ENCODE results near the gene SPATA3. TPM values are rescaled to one million over a fixed set of nuclear protein-coding genes. Genes with fewer than 3 reads are reported as not detected.
"Not testable (repeated sequence)": the region's sequence is repeated elsewhere in the genome, so short reads cannot be mapped to it uniquely, and the experiment has no call there.

The SPATA3 gene
- total RNA-seq, 1 donor from 2014 or later: not detected

DNA sequence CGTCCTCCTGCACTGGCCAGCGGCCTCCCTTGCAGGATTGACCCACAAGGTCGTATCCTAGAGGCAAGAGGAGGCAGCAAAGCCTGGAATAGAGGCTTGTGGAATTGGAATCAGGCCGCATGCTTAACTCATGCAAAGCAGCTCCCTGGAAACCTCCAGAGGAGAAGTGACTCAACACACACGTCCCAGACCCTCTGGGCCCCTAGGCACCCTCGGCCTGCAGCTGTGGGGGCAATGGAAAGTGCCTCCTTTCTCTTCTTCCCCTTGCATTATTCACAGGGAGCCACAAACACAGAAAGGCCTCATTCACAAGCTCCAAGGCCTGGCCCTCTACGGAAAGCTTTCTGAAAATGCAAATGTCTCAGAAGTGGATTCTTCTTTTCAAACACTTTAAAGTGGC, 19.6 kb downstream of the SPATA3 start:
- Mint-ChIP-seq H3K4me1 (ENCODE audit: low read depth) (no peaks in the 10 kb centered on the region), H3K36me3 (ENCODE audit: low read depth) (no peaks in the 10 kb centered on the region), H3K27ac (ENCODE audit: unreplicated experiment) (no peak overlapping the region), H3K4me3 (ENCODE audit: unreplicated experiment) (no peak overlapping the region), H3K27me3 (ENCODE audit: low read depth) (peaks cover 18% of the 10 kb centered on the region), H3K9me3 (ENCODE audit: low read depth) (no peaks in the 10 kb centered on the region)
- no peak for DNase-seq (ENCODE audit: low spot score)
- TF ChIP-seq, protein P1, sequence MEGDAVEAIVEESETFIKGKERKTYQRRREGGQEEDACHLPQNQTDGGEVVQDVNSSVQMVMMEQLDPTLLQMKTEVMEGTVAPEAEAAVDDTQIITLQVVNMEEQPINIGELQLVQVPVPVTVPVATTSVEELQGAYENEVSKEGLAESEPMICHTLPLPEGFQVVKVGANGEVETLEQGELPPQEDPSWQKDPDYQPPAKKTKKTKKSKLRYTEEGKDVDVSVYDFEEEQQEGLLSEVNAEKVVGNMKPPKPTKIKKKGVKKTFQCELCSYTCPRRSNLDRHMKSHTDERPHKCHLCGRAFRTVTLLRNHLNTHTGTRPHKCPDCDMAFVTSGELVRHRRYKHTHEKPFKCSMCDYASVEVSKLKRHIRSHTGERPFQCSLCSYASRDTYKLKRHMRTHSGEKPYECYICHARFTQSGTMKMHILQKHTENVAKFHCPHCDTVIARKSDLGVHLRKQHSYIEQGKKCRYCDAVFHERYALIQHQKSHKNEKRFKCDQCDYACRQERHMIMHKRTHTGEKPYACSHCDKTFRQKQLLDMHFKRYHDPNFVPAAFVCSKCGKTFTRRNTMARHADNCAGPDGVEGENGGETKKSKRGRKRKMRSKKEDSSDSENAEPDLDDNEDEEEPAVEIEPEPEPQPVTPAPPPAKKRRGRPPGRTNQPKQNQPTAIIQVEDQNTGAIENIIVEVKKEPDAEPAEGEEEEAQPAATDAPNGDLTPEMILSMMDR (IDR thresholded peaks at IDR 0.05): no peak

DNA sequence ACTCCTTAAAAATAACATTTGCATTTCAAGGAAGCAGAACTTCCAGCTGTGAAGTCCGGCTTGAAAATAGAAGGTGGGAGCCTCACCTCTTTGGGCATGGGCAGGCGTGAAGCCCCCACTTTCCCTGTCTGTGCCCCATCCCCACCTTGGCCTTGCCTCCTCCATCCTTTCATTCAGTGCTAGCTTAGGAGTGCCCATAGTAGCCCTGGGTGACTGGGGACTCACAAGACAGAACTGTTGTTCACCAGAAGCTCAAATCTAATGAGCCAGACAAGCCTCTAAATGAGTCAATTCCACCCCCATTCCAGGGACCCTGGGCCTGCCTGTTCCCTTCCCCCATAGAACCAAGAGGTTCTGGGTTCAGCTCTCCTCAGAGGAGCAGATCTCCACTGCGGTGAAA, 20.0 kb downstream of the SPATA3 start:
- no peak overlapping the region for H3K27ac Mint-ChIP-seq (ENCODE audit: unreplicated experiment)
- peaks cover 4% of the 10 kb centered on the region for H3K9me3 Mint-ChIP-seq (ENCODE audit: low read depth)
- no peak overlapping the region for H3K4me3 Mint-ChIP-seq (ENCODE audit: unreplicated experiment)
- H3K4me1 Mint-ChIP-seq (ENCODE audit: low read depth): no peaks in the 10 kb centered on the region
- H3K36me3 Mint-ChIP-seq (ENCODE audit: low read depth): no peaks in the 10 kb centered on the region
- TF ChIP-seq, protein P1 (IDR thresholded peaks at IDR 0.05): no peak
- H3K27me3 Mint-ChIP-seq (ENCODE audit: low read depth): peaks cover 19% of the 10 kb centered on the region
- no peak for DNase-seq (ENCODE audit: low spot score)

DNA sequence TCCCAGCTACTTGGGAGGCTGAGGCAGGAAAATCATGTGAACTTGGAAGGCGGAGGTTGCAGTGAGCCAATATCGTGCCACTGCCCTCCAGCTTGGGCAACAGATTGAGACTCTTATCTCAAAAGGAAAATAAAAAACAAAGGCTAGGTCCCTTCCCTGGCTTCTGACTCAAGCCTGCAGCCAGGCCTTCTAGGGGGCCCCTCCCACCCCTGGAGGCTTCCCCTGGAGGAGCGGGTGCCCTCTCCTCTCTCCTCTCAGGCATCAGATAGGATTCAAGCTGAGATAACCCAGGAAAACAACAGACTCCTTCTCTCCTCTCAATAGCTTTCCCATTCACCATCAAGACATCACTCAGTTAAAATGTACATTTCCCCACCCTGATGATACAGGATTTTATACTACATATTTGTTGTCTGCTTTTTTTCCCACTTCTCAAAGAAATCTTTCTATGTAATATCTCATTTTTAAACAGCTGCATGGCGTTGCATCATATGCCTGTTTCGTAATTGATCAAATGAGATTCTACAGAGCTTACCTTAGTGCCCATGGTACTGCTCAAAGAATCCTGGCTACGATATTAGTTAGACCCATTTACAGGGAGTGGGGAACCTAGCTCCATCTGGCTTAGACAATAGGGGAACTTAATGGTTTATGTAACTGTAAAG, 20.8 kb downstream of the SPATA3 start:
- Mint-ChIP-seq H3K4me1 (ENCODE audit: low read depth) (no peaks in the 10 kb centered on the region), H3K9me3 (ENCODE audit: low read depth) (peaks cover 6% of the 10 kb centered on the region), H3K27ac (ENCODE audit: unreplicated experiment) (no peak overlapping the region), H3K4me3 (ENCODE audit: unreplicated experiment) (no peak overlapping the region), H3K27me3 (ENCODE audit: low read depth) (peaks cover 18% of the 10 kb centered on the region), H3K36me3 (ENCODE audit: low read depth) (no peaks in the 10 kb centered on the region)
- DNase-seq (ENCODE audit: low spot score): no peak
- TF ChIP-seq, protein P1 (IDR thresholded peaks at IDR 0.05): no peak

DNA sequence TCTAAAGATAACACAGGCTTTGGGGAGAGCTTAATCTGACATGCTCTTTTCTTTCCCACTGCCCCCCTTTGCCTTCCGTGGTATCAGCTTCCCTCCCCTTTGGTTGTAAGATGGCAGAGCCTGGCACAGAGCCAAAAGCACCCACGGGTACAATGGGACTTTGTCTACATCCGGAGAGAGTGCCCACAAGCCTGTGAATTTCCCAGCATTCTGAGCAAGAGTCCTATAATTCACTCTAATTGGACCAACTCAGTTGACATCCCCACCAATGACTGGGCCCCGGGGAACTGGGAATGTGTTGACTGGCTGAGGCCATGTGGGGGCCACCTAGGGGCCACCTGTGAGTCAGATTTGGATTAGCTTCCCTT, 21.3 kb downstream of the SPATA3 start:
- Mint-ChIP-seq H3K27me3 (ENCODE audit: low read depth) (peaks cover 16% of the 10 kb centered on the region), H3K9me3 (ENCODE audit: low read depth) (peaks cover 6% of the 10 kb centered on the region), H3K36me3 (ENCODE audit: low read depth) (no peaks in the 10 kb centered on the region), H3K27ac (ENCODE audit: unreplicated experiment) (no peak overlapping the region), H3K4me3 (ENCODE audit: unreplicated experiment) (no peak overlapping the region), H3K4me1 (ENCODE audit: low read depth) (no peaks in the 10 kb centered on the region)
- TF ChIP-seq, protein P1 (IDR thresholded peaks at IDR 0.05): no peak
- no peak for DNase-seq (ENCODE audit: low spot score)

DNA sequence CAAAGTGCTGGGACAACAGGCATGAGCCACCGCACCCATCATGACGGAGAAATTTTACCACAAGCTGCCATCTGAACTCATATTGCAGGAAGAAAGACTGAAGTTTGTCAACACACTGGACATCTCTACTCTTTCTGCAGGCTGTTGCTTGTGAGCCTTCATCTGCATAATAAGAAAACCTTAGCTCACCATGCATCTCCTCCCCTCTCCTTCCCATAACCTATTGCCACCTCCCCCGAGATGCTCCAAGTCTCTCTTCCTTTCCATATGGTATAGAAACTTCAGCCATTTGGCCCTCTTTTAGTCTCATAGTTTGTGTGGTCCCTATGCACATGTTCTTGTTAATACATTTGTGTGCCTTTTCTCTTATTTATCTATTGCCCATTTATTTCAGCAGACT, 22.3 kb downstream of the SPATA3 start:
- H3K36me3 Mint-ChIP-seq (ENCODE audit: low read depth): no peaks in the 10 kb centered on the region
- H3K27me3 Mint-ChIP-seq (ENCODE audit: low read depth): peaks cover 9% of the 10 kb centered on the region

DNA sequence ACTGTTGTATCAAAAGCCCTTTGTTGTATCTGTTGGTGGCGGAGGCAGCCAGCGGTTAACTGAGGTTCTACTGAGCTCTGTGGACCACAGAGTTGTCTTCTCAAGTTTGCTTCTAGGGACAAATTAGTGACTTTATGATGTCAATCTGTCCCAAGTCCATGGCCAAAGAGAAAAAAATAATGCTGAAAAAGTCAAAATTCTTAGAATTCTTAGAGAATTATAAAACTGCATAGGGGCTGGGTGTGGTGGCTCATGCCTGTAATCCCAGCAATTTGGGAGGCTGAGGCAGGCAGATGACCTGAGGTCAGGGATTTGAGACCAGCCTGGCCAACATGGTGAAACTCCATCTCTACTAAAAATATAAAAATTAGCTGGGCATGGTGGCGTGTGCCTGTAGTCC, 29.1 kb downstream of the SPATA3 start:
- H3K27ac Mint-ChIP-seq (ENCODE audit: unreplicated experiment); H3K4me3 Mint-ChIP-seq (ENCODE audit: unreplicated experiment); H3K4me1 Mint-ChIP-seq (ENCODE audit: low read depth); DNase-seq (ENCODE audit: low spot score); H3K9me3 Mint-ChIP-seq (ENCODE audit: low read depth); H3K36me3 Mint-ChIP-seq (ENCODE audit: low read depth): not testable (repeated sequence)
- peaks cover 15% of the 10 kb centered on the region for H3K27me3 Mint-ChIP-seq (ENCODE audit: low read depth)

More for the DNA sequence above, 22.3 kb downstream of the SPATA3 start:
- H3K4me1 Mint-ChIP-seq (ENCODE audit: low read depth): no peaks in the 10 kb centered on the region
- no peak overlapping the region for H3K27ac Mint-ChIP-seq (ENCODE audit: unreplicated experiment)
- TF ChIP-seq, protein P1 (IDR thresholded peaks at IDR 0.05): no peak
- peaks cover 6% of the 10 kb centered on the region for H3K9me3 Mint-ChIP-seq (ENCODE audit: low read depth)
- no peak for DNase-seq (ENCODE audit: low spot score)
- no peak overlapping the region for H3K4me3 Mint-ChIP-seq (ENCODE audit: unreplicated experiment)
